Measurements from ENCODE around the gene VAC14. TPM values are rescaled to one million over a fixed set of nuclear protein-coding genes. Genes with fewer than 3 reads are reported as not detected.

Gene VAC14
- total RNA-seq, 1 donor from 2014 or later = 16.1 TPM

GRCh38 chr16:70729292-70729691 lies 71.7 kb downstream of the VAC14 start:
- Histone ChIP-seq H3K27ac (no peak overlapping the region), H2AFZ (replicated peaks) (no peak overlapping the region), H3F3A (ENCODE audit: low read depth) (no peaks in the 10 kb centered on the region), H3K4me2 (no peak overlapping the region), H3K79me2 (ENCODE audit: low read depth) (no peaks in the 10 kb centered on the region), H3K36me3 (no peaks in the 10 kb centered on the region), H4K20me1 (ENCODE audit: low read depth) (no peaks in the 10 kb centered on the region), H3K9me3 (ENCODE audit: low read depth) (no peaks in the 10 kb centered on the region), H3K4me3 (no peak overlapping the region), H3K4me1 (peaks cover 24% of the 10 kb centered on the region), H3K9ac (no peak overlapping the region), H3K27me3 (no peaks in the 10 kb centered on the region)
- Mint-ChIP-seq H3K9me3 (no peaks in the 10 kb centered on the region), H3K27me3 (ENCODE audit: insufficient read depth, low read depth) (no peaks in the 10 kb centered on the region), H3K27ac (peak overlapping the region; percentile 25), H3K4me1 (peaks cover 33% of the 10 kb centered on the region), H3K4me3 (no peak overlapping the region), H3K36me3 (peaks cover 9% of the 10 kb centered on the region)
- no peak for DNase-seq (ENCODE audit: low spot score)
- TF ChIP-seq CTCF (IDR thresholded peaks at IDR 0.05) = no peak
- TF ChIP-seq EZH2phosphoT487 (IDR thresholded peaks at IDR 0.05) = no peak
- no peak for TF ChIP-seq EZH2 (IDR thresholded peaks at IDR 0.05)

GRCh38 chr16:70728150-70728549 lies 72.8 kb downstream of the VAC14 start:
- Histone ChIP-seq H4K20me1 (ENCODE audit: low read depth) (no peaks in the 10 kb centered on the region), H3K79me2 (ENCODE audit: low read depth) (no peaks in the 10 kb centered on the region), H3K4me3 (no peak overlapping the region), H3K9me3 (ENCODE audit: low read depth) (no peaks in the 10 kb centered on the region), H2AFZ (replicated peaks) (no peak overlapping the region), H3F3A (ENCODE audit: low read depth) (no peaks in the 10 kb centered on the region), H3K36me3 (no peaks in the 10 kb centered on the region), H3K27me3 (no peaks in the 10 kb centered on the region), H3K4me1 (peaks cover 24% of the 10 kb centered on the region), H3K4me2 (no peak overlapping the region), H3K9ac (no peak overlapping the region), H3K27ac (no peak overlapping the region)
- TF ChIP-seq CTCF (IDR thresholded peaks at IDR 0.05) (no peak), EZH2phosphoT487 (IDR thresholded peaks at IDR 0.05) (no peak), EZH2 (IDR thresholded peaks at IDR 0.05) (no peak)
- H3K27ac Mint-ChIP-seq = no peak overlapping the region
- peaks cover 9% of the 10 kb centered on the region for H3K36me3 Mint-ChIP-seq
- no peaks in the 10 kb centered on the region for H3K9me3 Mint-ChIP-seq
- no peak for DNase-seq (ENCODE audit: low spot score)
- H3K4me3 Mint-ChIP-seq = no peak overlapping the region
- H3K27me3 Mint-ChIP-seq (ENCODE audit: insufficient read depth, low read depth) = no peaks in the 10 kb centered on the region
- peaks cover 33% of the 10 kb centered on the region for H3K4me1 Mint-ChIP-seq

- Mint-ChIP-seq H3K36me3 (peaks cover 8% of the 10 kb centered on the region), H3K27ac (no peak overlapping the region), H3K9me3 (no peaks in the 10 kb centered on the region), H3K4me3 (no peak overlapping the region), H3K4me1 (peaks cover 33% of the 10 kb centered on the region), H3K27me3 (ENCODE audit: insufficient read depth, low read depth) (no peaks in the 10 kb centered on the region)
- H2AFZ ChIP-seq (replicated peaks) = no peak overlapping the region
- H3K4me3 ChIP-seq = no peak overlapping the region
- peaks cover 24% of the 10 kb centered on the region for H3K4me1 ChIP-seq
- H3K27me3 ChIP-seq = no peaks in the 10 kb centered on the region
- no peaks in the 10 kb centered on the region for H3K79me2 ChIP-seq (ENCODE audit: low read depth)
- DNase-seq (ENCODE audit: low spot score) = no peak
- no peak overlapping the region for H3K4me2 ChIP-seq
- no peak for TF ChIP-seq EZH2phosphoT487 (IDR thresholded peaks at IDR 0.05)
- no peak for TF ChIP-seq EZH2 (IDR thresholded peaks at IDR 0.05)
- no peak for TF ChIP-seq CTCF (IDR thresholded peaks at IDR 0.05)
- no peaks in the 10 kb centered on the region for H3K36me3 ChIP-seq
- H3F3A ChIP-seq (ENCODE audit: low read depth) = no peaks in the 10 kb centered on the region
- H3K9me3 ChIP-seq (ENCODE audit: low read depth) = no peaks in the 10 kb centered on the region
- no peaks in the 10 kb centered on the region for H4K20me1 ChIP-seq (ENCODE audit: low read depth)
- no peak overlapping the region for H3K9ac ChIP-seq
- no peak overlapping the region for H3K27ac ChIP-seq
Measured at GRCh38 chr16:70726892-70727361, 74.0 kb downstream of the VAC14 start.
